Measurements from ENCODE around the gene CDH18. TPM values are rescaled to one million over a fixed set of nuclear protein-coding genes. Genes with fewer than 3 reads are reported as not detected.

Gene CDH18
- total RNA-seq, 1 experiment from 2014 or later, result not detected

DNA sequence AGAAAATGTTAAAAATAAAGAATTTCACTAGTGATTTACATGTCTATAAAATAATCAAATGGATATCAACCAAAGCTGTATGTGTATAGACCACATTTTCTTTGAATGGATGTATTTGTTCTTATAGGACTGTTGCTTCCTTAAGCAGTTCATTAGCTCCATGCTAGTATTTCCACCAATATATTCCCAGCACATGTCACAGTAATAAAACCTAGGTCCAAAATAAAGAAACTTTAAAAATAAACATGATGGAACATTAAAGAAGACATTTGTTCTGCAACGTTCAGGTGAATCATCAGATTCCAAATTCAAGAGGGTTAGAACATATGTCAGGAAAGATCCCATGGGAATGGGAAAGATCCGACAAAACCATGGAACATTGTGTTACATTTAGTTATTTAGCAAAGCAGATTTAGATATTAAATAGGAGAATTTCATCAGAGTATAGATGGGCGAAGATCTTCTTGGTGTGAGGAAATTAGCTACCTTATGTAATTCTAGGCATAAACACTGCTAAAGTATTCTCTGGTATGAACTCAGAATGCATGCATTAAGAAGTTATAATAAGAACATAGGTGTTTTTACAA lies 490.7 kb downstream of the CDH18 start:
- no peak overlapping the region for H3K9ac ChIP-seq (ENCODE audit: low read length)
- no peak for TF ChIP-seq RAD21 (IDR thresholded peaks at IDR 0.05; ENCODE audit: low read depth)
- no peak for TF ChIP-seq POLR2AphosphoS5 (IDR thresholded peaks at IDR 0.05; ENCODE audit: low read depth, low read length)
- TF ChIP-seq SRF (IDR thresholded peaks at IDR 0.05; ENCODE audit: low read depth), result no peak
- TF ChIP-seq ELF1 (IDR thresholded peaks at IDR 0.05; ENCODE audit: borderline replicate concordance, low read depth), result no peak
- TF ChIP-seq ZNF274 (IDR thresholded peaks at IDR 0.05; ENCODE audit: low read depth, low read length), result no peak
- no peak for TF ChIP-seq TCF7L2 (IDR thresholded peaks at IDR 0.05; ENCODE audit: borderline replicate concordance, extremely low read depth, insufficient read depth, insufficient read length)
- TF ChIP-seq EZH2 (IDR thresholded peaks at IDR 0.05), result no peak
- no peak for TF ChIP-seq SP1 (IDR thresholded peaks at IDR 0.05; ENCODE audit: low read depth)
- TF ChIP-seq FOSL1 (IDR thresholded peaks at IDR 0.05; ENCODE audit: low read depth), result no peak
- TF ChIP-seq ZFX (IDR thresholded peaks at IDR 0.05), result no peak
- TF ChIP-seq, protein P1, sequence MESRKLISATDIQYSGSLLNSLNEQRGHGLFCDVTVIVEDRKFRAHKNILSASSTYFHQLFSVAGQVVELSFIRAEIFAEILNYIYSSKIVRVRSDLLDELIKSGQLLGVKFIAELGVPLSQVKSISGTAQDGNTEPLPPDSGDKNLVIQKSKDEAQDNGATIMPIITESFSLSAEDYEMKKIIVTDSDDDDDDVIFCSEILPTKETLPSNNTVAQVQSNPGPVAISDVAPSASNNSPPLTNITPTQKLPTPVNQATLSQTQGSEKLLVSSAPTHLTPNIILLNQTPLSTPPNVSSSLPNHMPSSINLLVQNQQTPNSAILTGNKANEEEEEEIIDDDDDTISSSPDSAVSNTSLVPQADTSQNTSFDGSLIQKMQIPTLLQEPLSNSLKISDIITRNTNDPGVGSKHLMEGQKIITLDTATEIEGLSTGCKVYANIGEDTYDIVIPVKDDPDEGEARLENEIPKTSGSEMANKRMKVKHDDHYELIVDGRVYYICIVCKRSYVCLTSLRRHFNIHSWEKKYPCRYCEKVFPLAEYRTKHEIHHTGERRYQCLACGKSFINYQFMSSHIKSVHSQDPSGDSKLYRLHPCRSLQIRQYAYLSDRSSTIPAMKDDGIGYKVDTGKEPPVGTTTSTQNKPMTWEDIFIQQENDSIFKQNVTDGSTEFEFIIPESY (IDR thresholded peaks at IDR 0.05; ENCODE audit: extremely low read depth, insufficient replicate concordance, low read length), result no peak
- no peak for TF ChIP-seq CBX3 (IDR thresholded peaks at IDR 0.05; ENCODE audit: low read depth)
- TF ChIP-seq CEBPB (IDR thresholded peaks at IDR 0.05; ENCODE audit: low read depth), result no peak
- TF ChIP-seq, protein P2, sequence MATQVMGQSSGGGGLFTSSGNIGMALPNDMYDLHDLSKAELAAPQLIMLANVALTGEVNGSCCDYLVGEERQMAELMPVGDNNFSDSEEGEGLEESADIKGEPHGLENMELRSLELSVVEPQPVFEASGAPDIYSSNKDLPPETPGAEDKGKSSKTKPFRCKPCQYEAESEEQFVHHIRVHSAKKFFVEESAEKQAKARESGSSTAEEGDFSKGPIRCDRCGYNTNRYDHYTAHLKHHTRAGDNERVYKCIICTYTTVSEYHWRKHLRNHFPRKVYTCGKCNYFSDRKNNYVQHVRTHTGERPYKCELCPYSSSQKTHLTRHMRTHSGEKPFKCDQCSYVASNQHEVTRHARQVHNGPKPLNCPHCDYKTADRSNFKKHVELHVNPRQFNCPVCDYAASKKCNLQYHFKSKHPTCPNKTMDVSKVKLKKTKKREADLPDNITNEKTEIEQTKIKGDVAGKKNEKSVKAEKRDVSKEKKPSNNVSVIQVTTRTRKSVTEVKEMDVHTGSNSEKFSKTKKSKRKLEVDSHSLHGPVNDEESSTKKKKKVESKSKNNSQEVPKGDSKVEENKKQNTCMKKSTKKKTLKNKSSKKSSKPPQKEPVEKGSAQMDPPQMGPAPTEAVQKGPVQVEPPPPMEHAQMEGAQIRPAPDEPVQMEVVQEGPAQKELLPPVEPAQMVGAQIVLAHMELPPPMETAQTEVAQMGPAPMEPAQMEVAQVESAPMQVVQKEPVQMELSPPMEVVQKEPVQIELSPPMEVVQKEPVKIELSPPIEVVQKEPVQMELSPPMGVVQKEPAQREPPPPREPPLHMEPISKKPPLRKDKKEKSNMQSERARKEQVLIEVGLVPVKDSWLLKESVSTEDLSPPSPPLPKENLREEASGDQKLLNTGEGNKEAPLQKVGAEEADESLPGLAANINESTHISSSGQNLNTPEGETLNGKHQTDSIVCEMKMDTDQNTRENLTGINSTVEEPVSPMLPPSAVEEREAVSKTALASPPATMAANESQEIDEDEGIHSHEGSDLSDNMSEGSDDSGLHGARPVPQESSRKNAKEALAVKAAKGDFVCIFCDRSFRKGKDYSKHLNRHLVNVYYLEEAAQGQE (IDR thresholded peaks at IDR 0.05; ENCODE audit: low read depth), result no peak
- TF ChIP-seq POLR2A (IDR thresholded peaks at IDR 0.05; ENCODE audit: borderline replicate concordance, extremely low read depth, insufficient read depth, insufficient read length), result no peak
- TF ChIP-seq JUND (IDR thresholded peaks at IDR 0.05), result no peak
- TF ChIP-seq, protein P3, sequence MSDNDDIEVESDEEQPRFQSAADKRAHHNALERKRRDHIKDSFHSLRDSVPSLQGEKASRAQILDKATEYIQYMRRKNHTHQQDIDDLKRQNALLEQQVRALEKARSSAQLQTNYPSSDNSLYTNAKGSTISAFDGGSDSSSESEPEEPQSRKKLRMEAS (IDR thresholded peaks at IDR 0.05), result no peak
- TF ChIP-seq, protein P4, sequence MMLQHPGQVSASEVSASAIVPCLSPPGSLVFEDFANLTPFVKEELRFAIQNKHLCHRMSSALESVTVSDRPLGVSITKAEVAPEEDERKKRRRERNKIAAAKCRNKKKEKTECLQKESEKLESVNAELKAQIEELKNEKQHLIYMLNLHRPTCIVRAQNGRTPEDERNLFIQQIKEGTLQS (IDR thresholded peaks at IDR 0.05), result no peak
- TF ChIP-seq YY1 (IDR thresholded peaks at IDR 0.05; ENCODE audit: extremely low read depth, insufficient replicate concordance, low read depth, low read length), result no peak
- DNase-seq (ENCODE audit: low read depth, low spot score), result no peak
- ChIA-PET RAD21 (ENCODE audit: low non-redundant PET in 1 of 2, low total read pairs in 2 of 2, uncharacterized antibody in 2 of 2, unreplicated experiment in 2 of 2) (no interaction called here), CTCF (no interaction called here), POLR2A (no interaction called here)
- no peaks in the 10 kb centered on the region for H3K4me1 ChIP-seq (ENCODE audit: control insufficient read depth in 1 of 2, insufficient read depth in 2 of 2, low read length in 2 of 2)
- H3K36me3 ChIP-seq (ENCODE audit: control insufficient read depth in 1 of 2, insufficient read depth in 2 of 2, low read length in 2 of 2), result no peaks in the 10 kb centered on the region
- H3K4me3 ChIP-seq (replicated peaks in 1 of 2; ENCODE audit: low read depth in 1 of 2, low read length in 2 of 2), result no peak overlapping the region
- H3K9me2 ChIP-seq (ENCODE audit: insufficient read depth), result no peaks in the 10 kb centered on the region
- intact Hi-C loops (cut with micrococcal nuclease), result no loop called here
- no peak overlapping the region for H2AFZ ChIP-seq (ENCODE audit: low read depth, low read length, poor library complexity, severe bottlenecking)
- H3K27ac ChIP-seq (ENCODE audit: low read depth, low read length), result no peak overlapping the region
- no peaks in the 10 kb centered on the region for H3K79me2 ChIP-seq (ENCODE audit: insufficient read depth, low read length)
- no TSS peak for BruUV-seq (replicated peaks)
- H3K9me3 ChIP-seq (ENCODE audit: control insufficient read depth in 1 of 2, insufficient read depth in 1 of 2, low read depth in 1 of 2, low read length in 2 of 2), result peaks cover 6 to 15% of the 10 kb centered on the region in 2 experiments; a peak in 3 of 4 replicates
- H3K27me3 ChIP-seq (ENCODE audit: insufficient read depth, low read length), result no peaks in the 10 kb centered on the region
- no peak overlapping the region for H3K4me2 ChIP-seq (ENCODE audit: low read length)
- H4K20me1 ChIP-seq (ENCODE audit: insufficient read depth), result no peaks in the 10 kb centered on the region
- no peak for ATAC-seq
